Ascending aorta (tissue), 2 donors: ENCODE measurements around the gene POTEJ. TPM values are rescaled to one million over a fixed set of nuclear protein-coding genes. Genes with fewer than 3 reads are reported as not detected.
"Not testable (repeated sequence)": the region's sequence is repeated elsewhere in the genome, so short reads cannot be mapped to it uniquely, and the experiment has no call there.

ENCODE experiments used
- DNase-seq, 2 donors: peaks; one replicate each; pipeline ENCODE4 v3.0.0-alpha.2; 2019; ENCODE audit warnings: low spot score in 2 of 2
- H3K27ac ChIP-seq, 2 donors: fragments of 200-600 bp; sonication (generic); one replicate each; pipeline ENCODE4 v1.5.1; 2016 to 2017; ENCODE audit warnings: mild to moderate bottlenecking in 1 of 2
- H3K27me3 ChIP-seq: fragments of 200-600 bp; sonication (generic); one replicate; pipeline ENCODE4 v1.5.1; 2017
- H3K36me3 ChIP-seq, 2 donors: fragments of 200-600 bp; sonication (generic); one replicate each; pipeline ENCODE4 v1.5.1; 2016
- H3K4me1 ChIP-seq, 2 donors: fragments of 200-600 bp; sonication (generic); one replicate each; pipeline ENCODE4 v1.5.1; 2016 to 2017; ENCODE audit warnings: mild to moderate bottlenecking in 1 of 2
- H3K4me3 ChIP-seq, 2 donors: fragments of 200-600 bp; sonication (generic); one replicate each; pipeline ENCODE4 v1.5.1; 2016 to 2017; ENCODE audit warnings: mild to moderate bottlenecking in 1 of 2
- H3K9me3 ChIP-seq, 2 donors: fragments of 200-600 bp; sonication (generic); one replicate each; pipeline ENCODE4 v1.5.1; 2016
- intact Hi-C: fragments of 100-400 bp; cut with DNase I; formaldehyde crosslinking; loops from one replicate; pipeline ENCODE4 v1.15.1; 2023
- total RNA-seq: library from RNA; depleted of rRNA; stranded (reverse); fragments of >200 nt; gene quantifications from one replicate; pipeline ENCODE4 v1.1.0, GENCODE V29; 2016

POTEJ gene
- total RNA-seq = not detected

DNA sequence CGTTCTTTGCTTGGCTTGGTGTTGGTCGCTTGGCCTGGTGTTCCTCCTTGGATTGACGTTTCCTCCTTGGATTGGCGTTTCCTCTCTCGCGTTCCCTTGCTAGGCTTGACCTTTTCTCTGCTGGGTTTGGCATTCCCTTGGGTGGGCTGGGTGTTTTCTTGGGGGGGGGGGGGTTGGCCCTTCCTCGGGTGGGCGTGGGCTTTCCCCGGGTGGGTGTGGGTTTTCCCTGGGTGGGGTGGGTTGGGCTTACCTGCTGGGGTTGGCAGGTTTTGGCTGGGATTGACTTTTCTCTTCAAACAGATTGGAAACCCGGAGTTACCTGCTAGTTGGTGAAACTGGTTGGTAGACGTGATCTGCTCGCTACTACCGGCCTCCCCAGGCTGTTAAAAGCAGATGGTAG, at the start of gene POTEJ:
POTEJ (plus strand) TSS at position 301 of the 400 bp plus-strand sequence; CDS start at position 394, 93 bp downstream.
- H3K4me1 ChIP-seq, DNase-seq, H3K27ac ChIP-seq, H3K9me3 ChIP-seq, intact Hi-C loops, H3K4me3 ChIP-seq, H3K36me3 ChIP-seq, H3K27me3 ChIP-seq: not testable (repeated sequence)

DNA sequence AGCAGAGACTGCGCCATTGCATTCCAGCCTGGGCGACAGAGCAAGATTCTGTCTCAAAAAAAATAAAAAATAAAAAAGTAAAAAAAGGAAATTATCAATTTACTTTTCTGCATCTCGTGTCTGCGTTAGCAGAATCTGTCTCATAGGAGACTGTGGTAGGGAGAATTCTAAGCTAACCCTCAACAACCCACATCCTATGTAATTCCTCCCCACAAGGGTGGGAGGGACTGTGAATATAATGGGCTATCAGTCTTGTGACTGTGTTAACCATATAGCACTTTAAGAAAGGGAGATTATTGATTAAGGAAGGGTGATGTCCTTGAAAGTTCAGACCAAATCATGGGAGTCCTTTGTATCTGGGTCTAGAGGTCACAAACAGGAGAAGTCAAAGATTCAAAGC, 45.1 kb upstream of the POTEJ start:
- intact Hi-C loops, DNase-seq, H3K36me3 ChIP-seq: not testable (repeated sequence)

DNA sequence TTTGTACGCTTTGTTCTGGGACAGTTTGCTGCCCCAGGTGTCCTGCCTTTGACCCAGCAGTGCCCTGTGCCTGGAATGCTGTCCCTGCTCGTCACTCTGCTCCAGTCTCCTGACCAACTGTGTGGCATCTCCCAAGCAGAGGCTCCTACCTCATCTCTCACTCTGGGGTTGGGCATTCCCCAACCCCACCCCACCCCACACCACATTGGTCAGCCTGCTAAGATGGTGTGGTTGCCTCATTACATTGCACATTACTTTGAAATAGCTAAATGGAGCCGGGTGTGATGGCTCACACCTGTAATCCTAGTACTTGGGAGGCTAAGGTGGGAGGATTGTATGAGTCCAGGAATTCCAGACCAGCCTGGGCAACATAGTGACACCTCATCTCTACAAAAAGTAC, 39.3 kb upstream of the POTEJ start:
- H3K27me3 ChIP-seq, DNase-seq, H3K4me1 ChIP-seq, H3K9me3 ChIP-seq, H3K27ac ChIP-seq, intact Hi-C loops, H3K4me3 ChIP-seq, H3K36me3 ChIP-seq: not testable (repeated sequence)

More for the DNA sequence above, 45.1 kb upstream of the POTEJ start:
- H3K4me3 ChIP-seq, H3K4me1 ChIP-seq, H3K27me3 ChIP-seq, H3K27ac ChIP-seq, H3K9me3 ChIP-seq: not testable (repeated sequence)

DNA sequence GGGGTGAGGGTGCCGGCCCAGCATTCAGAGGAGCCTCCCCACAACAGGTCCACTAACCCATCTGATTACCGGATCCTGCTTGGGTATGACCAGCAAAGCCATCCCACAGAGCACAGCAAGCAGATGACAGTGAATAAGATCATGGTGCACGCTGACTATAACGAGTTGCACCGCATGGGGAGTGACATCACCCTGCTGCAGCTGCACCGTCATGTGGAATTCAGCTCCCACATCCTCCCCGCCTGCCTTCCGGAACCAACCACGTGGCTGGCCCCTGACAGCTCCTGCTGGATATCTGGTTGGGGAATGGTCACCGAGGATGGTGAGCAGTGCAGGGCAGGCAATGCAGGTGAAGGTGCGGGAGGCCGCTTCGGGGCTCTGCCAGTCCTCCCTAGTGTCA, 37.0 kb upstream of the POTEJ start:
- H3K4me3 ChIP-seq, H3K9me3 ChIP-seq, H3K36me3 ChIP-seq, H3K27ac ChIP-seq, DNase-seq, intact Hi-C loops, H3K4me1 ChIP-seq, H3K27me3 ChIP-seq: not testable (repeated sequence)

DNA sequence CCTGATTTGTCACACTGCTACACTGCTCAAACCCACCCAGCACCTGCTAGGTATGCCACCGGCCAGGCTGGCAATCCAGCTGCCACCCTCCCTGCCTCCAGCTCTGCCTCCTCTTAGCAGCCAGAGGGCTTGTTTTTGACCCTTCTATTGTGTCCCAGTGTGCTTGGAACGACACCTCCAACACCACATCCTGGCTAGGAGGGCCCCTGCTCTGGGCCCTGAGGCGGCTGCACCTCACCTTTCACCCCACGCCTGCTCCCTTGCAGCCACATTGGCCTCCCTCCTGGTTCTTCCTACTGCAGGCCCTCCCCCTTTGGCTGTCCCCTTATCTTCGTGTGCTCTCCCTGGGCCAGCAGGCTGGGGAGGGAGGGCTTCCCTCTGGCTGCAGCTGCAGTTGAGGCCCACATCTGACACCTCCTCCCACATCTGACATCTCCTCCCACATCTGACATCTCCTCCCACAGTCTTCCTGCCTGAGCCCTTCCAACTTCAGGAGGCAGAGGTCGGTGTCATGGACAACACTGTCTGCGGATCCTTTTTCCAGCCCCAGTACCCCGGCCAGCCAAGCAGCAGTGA, 34.9 kb upstream of the POTEJ start:
- H3K27me3 ChIP-seq, H3K36me3 ChIP-seq, H3K4me1 ChIP-seq, H3K27ac ChIP-seq, H3K4me3 ChIP-seq, H3K9me3 ChIP-seq, DNase-seq, intact Hi-C loops: not testable (repeated sequence)

DNA sequence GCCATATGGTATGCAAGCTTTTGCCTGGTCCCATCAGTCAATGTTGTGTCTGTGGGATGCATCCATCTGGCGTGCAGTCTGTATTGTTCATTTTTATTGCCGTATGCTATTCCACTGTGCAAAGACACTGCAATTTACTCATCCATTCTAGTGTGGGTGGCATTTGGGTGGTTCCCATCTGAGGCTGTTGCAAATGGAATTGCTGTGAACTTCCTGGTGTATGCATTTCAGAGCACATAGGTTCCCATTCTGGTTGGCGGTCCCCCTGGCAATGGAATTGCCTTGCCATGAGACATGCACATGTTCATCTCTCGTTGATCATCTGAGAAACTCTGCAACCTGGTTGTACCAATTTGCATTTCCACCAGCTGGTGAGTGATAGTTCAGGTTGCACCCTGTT, 33.7 kb upstream of the POTEJ start:
- H3K36me3 ChIP-seq, H3K27me3 ChIP-seq, intact Hi-C loops, H3K4me1 ChIP-seq, H3K4me3 ChIP-seq, DNase-seq, H3K27ac ChIP-seq, H3K9me3 ChIP-seq: not testable (repeated sequence)

DNA sequence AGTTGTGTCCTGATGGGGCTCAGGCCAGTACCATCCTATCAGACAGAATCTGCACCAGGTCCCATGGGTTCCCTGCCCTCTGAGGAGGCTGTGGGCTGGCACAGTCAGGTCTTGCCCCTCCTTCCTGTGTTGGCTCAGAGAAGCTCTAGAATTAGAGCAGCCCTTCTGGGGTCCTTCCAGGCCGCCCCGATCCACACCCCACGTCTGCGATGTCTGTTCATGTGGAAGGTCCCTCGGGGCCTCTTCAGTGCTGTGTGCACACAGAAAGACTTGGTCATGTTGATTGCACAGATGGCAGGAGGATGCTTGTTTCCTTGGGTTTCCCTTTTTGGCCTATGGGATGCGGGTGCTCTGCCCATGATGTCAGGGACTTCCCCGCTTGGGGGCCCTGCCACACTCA, 32.1 kb upstream of the POTEJ start:
- H3K4me1 ChIP-seq, H3K27me3 ChIP-seq, H3K36me3 ChIP-seq, H3K4me3 ChIP-seq, H3K9me3 ChIP-seq, intact Hi-C loops, H3K27ac ChIP-seq: not testable (repeated sequence)
- DNase-seq = peak in 1 of 2 donors; percentile 31

DNA sequence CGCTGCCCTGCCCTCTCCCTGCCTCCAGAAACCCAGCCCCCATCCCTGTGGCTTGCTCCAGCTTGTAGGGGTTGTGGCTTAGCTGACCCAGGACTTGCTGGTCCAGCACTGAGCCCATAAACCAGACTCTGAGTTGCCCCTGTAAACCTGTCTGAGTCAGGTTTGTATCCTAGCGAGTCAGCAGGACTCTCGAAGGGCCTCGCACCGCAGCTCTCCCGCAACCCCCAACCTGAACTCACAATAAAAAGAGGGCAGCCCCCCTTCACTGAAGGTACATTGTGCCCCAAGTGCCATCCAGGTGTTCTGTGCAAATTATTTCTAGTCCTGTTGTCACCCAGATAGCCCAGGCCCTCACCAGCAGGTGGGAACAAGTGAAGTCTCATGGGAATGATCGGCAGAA, 29.7 kb upstream of the POTEJ start:
- DNase-seq = peak in 1 of 2 donors; percentile 31
- H3K4me3 ChIP-seq, H3K9me3 ChIP-seq, H3K36me3 ChIP-seq, intact Hi-C loops, H3K27ac ChIP-seq, H3K4me1 ChIP-seq, H3K27me3 ChIP-seq: not testable (repeated sequence)

DNA sequence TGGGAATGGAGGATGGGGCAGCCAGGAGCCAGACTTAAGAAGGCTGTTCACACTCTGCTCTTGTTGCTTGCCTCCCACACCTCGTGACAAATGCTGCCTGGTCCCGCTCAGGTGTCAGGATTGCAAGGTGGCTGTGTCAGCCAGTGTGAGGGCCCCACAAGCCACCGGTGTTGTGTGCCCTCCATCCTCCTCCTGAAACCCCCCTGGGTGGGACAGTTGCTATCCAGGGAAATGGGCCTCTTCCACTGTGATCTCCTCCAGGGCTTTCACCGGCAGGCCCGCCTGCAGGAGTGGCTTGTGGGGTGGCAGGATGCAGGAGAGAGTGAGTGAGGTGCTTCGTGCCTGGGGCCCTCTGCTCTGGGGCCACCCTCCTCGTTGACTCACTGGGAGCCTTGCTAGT, 28.3 kb upstream of the POTEJ start:
- H3K4me1 ChIP-seq, H3K27me3 ChIP-seq, intact Hi-C loops, H3K36me3 ChIP-seq, H3K9me3 ChIP-seq, DNase-seq, H3K27ac ChIP-seq, H3K4me3 ChIP-seq: not testable (repeated sequence)

DNA sequence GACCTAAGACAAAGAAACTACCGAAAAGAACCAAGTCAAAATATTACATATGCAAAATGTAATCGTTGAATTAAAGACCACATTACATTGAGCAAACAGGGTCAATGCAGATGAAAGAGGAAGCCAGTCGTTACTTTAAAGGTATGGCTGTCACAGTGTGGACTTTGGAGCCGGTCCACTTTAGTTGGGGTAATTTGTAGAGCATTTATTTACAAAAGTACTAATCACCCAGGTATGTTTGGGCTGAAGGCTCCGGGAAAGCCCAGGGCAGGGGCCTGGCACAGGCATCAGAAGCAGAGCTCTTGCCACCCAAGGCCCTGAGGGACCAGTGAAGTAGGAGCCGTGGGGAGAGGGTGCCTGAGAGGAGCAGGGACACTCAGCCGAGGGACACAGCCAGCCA, 27.7 kb upstream of the POTEJ start:
- H3K27ac ChIP-seq, intact Hi-C loops, H3K4me3 ChIP-seq, H3K27me3 ChIP-seq, DNase-seq, H3K4me1 ChIP-seq, H3K36me3 ChIP-seq, H3K9me3 ChIP-seq: not testable (repeated sequence)

DNA sequence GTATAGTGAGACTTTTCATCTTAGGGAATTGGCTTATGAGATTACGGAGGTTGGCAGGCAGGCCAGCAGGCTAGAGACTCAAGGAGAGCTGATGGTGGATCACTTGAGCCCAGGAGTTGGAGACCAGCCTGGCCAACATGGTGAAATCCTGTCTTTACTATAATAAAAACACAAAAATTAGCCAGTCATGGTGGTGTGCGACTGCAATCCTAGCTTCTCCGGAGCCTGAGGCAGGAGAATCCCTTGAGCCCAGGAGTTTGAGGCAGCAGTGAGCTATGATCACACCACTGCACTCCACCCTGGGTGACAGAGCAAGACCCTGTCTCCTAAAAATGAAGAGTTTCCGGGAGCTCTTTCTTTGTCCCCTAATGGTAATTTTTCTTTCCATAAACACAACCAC, 26.5 kb upstream of the POTEJ start:
- H3K9me3 ChIP-seq, H3K27ac ChIP-seq, H3K4me1 ChIP-seq, H3K36me3 ChIP-seq, H3K27me3 ChIP-seq, H3K4me3 ChIP-seq, intact Hi-C loops: not testable (repeated sequence)
- DNase-seq = peak in 1 of 2 donors; percentile 46

DNA sequence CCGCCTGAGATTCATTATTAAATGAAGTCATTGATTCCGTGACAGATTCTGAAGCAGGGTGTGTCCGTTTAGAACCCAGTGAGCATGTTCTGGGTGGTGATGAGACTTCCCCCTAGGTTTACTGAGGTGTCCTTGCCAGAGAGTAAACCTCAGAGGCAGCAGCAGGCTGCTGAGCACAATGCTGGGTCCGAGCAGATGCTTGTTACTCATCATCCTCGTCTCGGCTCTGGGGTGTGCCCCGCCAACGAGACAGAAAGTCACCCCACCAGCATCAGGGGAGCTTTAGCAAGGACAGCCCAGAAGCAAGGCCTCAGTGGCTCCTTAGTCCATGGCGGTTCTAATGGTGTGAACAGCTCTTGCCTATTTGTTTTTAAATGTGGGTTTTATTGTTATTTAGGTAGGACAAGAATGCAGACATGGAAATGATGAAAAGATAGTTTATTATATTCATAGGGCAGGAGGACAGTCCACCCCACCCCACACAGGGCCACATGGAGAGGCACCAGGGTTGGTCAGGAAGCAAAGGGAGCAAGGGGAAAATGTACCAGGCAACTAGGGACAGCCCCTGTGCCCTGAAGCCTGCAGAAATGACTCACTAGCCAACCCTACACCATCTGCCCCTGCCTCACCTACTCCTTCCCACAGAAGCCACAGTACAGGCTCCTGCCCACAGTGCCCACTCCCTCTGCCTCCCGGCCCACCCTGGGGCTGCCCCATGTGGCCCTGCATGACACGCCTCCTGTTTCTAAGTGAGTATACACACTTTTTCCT, 22.4 kb upstream of the POTEJ start:
- H3K36me3 ChIP-seq, intact Hi-C loops, H3K27ac ChIP-seq, H3K4me3 ChIP-seq, H3K9me3 ChIP-seq, H3K27me3 ChIP-seq, H3K4me1 ChIP-seq: not testable (repeated sequence)
- DNase-seq = peak in 1 of 2 donors; percentile 41

DNA sequence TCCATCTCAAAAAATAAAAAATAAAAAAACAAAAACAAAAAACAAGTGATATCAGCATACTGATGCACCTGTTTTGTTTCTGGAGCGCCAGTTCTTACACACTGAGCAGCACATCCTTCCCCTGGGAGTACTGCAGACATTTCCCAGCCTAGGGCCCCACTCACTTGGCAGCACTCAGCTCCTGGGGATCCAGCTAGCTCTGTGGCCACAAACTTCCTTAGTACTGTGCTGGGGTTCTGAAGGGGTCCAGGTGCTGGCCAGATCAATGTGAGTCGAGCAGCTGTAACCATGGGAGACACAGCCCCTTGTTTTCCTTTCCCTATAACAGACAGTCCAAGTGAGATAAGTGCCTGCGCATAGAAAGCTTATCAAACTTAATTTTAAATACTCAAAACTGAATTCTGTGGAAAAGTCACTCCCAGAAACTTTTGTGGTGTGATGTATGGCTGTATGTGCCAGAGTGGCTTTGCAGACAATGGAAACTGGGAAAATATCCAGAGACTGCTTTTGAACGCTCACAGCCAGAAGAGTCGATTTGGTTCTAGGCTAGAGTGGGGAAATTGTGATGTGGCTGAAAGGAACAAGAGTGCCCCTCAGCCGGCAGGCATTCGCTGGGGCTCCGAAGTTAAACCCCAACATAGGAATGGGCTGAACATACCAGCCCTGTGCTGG, 20.9 kb upstream of the POTEJ start:
- H3K9me3 ChIP-seq, H3K27me3 ChIP-seq, DNase-seq, H3K36me3 ChIP-seq, intact Hi-C loops, H3K27ac ChIP-seq, H3K4me3 ChIP-seq, H3K4me1 ChIP-seq: not testable (repeated sequence)

DNA sequence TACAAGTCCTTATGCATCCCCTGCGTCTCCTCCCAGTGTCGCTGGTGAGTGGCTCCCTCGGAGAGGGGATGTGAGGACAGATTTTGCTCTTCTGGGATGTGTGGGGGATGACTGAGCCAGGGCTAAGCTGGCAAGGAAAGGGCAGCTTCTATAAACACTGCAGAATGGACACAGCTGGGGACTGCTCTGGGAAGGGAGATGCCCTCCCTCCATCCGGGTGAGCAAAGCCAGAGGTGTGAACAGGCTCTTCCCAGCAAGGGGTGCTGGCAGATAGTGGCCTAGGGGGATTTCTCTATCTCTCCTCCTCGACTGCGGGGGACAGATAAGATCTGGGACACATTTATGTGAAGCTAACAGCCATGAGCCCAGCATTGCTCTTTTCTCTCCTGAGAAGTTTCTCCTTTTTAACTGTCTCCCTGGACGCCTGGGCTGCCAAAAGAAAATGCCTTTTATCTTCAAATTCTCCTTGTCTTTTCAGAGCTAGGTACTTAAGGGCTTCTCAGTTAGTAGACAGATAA, 20.3 kb upstream of the POTEJ start:
- DNase-seq = peak in 1 of 2 donors; percentile 18
- H3K27ac ChIP-seq, intact Hi-C loops, H3K9me3 ChIP-seq, H3K36me3 ChIP-seq, H3K4me1 ChIP-seq, H3K4me3 ChIP-seq, H3K27me3 ChIP-seq: not testable (repeated sequence)
